ENCODE results near the gene ADAM12.

- TF ChIP-seq CTCF (IDR thresholded peaks at IDR 0.05) = no peak
- no peak for TF ChIP-seq EZH2 (IDR thresholded peaks at IDR 0.05)
Observed at GRCh38 chr10:126185676-126186447, 202.4 kb downstream of the ADAM12 start.
